Epithelial cell of proximal tubule (primary cell): ENCODE results near the gene MYCN. TPM values are rescaled to one million over a fixed set of nuclear protein-coding genes. Genes with fewer than 3 reads are reported as not detected.

ENCODE experiments used
- DNase-seq: peaks from one replicate; pipeline ENCODE4 v3.0.0-alpha.2; 2011; ENCODE audit warnings: low read depth
- H3K4me3 ChIP-seq: 2 replicates; pipeline ENCODE4 v1.5.1; 2011; ENCODE audit warnings: low read depth, mild to moderate bottlenecking, low read length
- CTCF ChIP-seq: conservative IDR thresholded peaks from 2 replicates; pipeline ENCODE4 v1.5.1; 2012; ENCODE audit warnings: low read depth, mild to moderate bottlenecking, low read length
- total RNA-seq: library from RNA; depleted of rRNA; stranded (reverse); fragments of >200 nt; gene quantifications from 2 replicates; pipeline ENCODE4 v1.2.3, GENCODE V29; 2015

MYCN gene
- total RNA-seq, 1 donor from 2014 or later: 3.0 TPM

- no peak for DNase-seq
- no peak for TF ChIP-seq CTCF
- H3K4me3 ChIP-seq: no peak overlapping the region
Measured at GRCh38 chr2:15970701-15971100, 30.4 kb downstream of the MYCN start.

DNA sequence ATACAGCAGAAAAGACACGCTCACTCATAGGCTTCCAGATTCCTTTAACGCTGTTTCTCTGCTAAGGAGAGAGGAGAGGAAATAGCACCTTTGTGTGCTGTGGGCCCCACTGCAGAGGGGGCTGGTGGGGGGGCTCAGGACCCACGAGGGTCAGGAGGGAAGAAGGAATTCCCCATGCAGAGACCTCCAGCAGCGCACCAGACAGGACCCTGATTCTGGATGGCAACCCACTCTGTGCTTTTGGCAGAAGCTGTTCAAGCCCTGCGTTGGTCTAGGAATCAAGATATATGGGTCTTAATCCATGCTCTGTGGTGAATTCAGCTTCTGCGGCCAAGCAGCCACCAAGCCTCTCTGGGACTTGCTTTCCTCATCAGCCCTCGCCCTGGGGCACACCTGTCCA lies 31.0 kb downstream of the MYCN start:
- no peak overlapping the region for H3K4me3 ChIP-seq
- DNase-seq: no peak
- TF ChIP-seq CTCF: no peak

DNA sequence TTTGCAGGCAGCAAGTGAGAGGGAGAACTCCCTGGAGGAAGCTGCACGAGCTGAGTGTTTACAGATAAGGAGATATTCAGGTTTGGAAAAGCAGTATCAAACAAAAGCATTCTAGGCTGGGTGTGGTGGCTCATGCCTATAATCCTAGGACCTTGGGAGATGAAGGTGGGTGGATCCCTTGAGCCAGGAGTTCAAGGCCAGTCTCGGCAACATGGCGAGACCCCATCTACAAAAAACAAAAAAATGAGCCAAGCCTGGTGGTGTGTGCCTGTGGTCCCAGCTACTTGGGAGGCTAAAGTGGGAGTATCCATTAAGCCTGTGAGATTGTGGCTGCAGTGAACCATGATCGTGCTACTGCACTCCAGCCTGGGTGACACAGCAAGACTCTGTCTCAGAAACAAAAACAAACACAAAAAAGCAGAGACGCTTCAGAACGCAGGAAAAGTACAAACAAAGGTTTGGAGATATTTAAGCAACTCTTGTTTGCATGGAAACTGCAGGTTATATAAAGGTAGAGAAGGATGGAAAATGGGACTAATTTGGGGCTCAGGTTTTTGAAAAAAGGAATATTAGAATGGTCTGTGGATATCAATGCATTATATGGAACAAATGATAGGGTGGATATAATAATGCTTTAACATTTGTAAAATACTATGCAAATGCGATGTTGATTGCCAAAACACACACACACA lies 31.6 kb downstream of the MYCN start:
- TF ChIP-seq CTCF: no peak
- DNase-seq: no peak
- H3K4me3 ChIP-seq: no peak overlapping the region

DNA sequence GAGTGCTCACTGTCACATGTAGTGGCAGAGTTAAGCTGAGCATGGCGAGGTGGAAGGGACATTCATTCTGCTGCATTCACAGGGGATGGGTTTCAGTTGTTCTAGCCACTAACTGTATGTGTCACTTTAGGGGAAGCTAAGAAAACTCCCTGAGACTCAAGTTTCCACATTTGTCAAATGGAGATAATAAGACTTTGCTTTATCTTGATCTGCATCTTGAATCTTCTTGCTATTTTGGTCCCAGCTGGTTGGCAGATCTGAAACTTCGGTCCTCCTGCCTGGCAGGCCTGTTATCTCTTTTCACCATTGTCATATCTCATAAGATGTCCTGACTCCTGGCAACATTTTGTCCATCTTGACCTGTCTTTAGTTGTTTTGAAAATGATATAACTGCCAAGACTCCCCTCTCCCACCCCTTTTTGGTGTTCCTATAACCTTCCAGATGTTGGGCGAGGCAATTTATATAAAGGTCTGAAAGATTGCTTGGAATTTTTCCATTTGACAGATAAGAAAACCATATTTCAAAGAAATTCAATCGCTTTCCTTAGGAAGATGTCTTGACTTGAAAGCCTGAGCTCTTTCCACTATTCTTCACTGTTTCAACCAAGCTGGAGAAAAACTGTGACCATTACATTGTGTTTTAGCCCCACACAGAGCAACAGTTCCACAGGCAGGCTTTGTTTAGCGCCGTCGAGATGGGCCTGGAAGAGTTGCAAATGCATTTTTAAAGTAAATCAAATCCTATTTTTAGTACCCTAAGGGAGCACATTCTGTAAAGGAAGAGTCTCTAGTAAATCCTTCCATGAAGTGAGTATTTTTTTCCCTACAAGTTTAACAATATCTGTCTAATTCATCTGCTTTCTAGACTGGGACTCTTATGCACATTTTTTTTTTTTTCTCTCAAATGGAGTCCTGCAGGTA lies 33.4 kb downstream of the MYCN start:
- no peak for TF ChIP-seq CTCF
- DNase-seq: no peak
- no peak overlapping the region for H3K4me3 ChIP-seq

DNA sequence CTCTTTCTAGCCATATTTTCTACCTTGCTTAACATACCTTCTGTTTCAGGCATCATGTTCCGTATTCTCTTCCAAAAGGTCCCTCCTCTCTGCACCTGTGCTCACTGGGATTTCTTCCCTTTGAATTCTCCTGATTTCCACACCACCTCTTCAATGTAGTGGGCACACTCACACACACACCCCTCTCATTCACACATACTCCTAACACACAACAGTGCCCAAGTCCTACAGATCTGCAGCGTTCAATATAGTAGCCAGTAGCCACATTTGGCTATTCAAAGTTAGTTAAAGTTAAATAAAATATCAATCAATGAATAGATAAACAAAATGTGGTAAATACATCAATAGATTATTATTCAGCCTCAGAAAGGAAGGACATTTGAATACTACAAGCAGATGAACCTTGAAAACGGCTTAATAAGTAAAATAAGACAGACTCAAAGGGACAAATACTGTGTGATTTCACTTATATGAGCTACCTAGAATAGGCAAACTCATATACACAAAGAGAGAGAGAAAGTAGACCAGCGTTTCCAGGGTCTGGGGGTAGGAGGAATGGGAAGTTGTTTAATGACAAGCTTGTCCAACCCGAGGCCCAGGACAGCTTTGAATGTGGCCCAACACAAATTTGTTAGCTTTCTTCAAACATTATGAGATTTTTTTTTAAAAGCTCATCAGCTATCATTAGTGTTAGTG lies 34.4 kb downstream of the MYCN start:
- H3K4me3 ChIP-seq: no peak overlapping the region
- DNase-seq: no peak
- TF ChIP-seq CTCF: no peak

GRCh38 chr2:15975261-15975600 lies 34.9 kb downstream of the MYCN start:
- no peak overlapping the region for H3K4me3 ChIP-seq
- DNase-seq: no peak
- TF ChIP-seq CTCF: no peak
